ENCODE data around the gene LIMS3.
"Not testable (repeated sequence)": the region's sequence is repeated elsewhere in the genome, so short reads cannot be mapped to it uniquely, and the experiment has no call there.

DNA sequence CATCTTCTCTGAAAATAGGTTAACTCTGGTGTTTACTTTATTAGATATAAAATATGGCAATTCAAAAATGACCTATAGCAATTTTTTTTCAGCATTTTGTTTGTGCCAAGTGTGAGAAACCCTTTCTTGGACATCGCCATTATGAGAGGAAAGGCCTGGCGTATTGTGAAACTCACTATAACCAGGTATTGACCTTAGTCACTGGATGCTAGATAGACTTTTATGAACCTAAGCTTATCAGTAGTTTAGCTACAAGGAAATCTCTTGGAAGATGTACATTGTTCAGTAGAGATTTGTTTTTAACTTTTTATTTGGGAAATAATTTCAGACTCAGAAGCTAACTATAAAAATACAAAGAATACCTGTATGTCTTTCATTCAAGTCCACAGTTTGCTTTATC is 21.7 kb downstream of the LIMS3 start:
- TF ChIP-seq, protein P1, sequence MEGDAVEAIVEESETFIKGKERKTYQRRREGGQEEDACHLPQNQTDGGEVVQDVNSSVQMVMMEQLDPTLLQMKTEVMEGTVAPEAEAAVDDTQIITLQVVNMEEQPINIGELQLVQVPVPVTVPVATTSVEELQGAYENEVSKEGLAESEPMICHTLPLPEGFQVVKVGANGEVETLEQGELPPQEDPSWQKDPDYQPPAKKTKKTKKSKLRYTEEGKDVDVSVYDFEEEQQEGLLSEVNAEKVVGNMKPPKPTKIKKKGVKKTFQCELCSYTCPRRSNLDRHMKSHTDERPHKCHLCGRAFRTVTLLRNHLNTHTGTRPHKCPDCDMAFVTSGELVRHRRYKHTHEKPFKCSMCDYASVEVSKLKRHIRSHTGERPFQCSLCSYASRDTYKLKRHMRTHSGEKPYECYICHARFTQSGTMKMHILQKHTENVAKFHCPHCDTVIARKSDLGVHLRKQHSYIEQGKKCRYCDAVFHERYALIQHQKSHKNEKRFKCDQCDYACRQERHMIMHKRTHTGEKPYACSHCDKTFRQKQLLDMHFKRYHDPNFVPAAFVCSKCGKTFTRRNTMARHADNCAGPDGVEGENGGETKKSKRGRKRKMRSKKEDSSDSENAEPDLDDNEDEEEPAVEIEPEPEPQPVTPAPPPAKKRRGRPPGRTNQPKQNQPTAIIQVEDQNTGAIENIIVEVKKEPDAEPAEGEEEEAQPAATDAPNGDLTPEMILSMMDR (IDR thresholded peaks at IDR 0.05), result not testable (repeated sequence)
- not testable (repeated sequence) for TF ChIP-seq POLR2A (IDR thresholded peaks at IDR 0.05)

Data from lower leg skin (tissue), 3 donors.